Cardiac muscle cell (in vitro differentiated cells and primary cell): ENCODE results near the gene ARRDC5. TPM values are rescaled to one million over a fixed set of nuclear protein-coding genes. Genes with fewer than 3 reads are reported as not detected.
"Not testable (repeated sequence)": the region's sequence is repeated elsewhere in the genome, so short reads cannot be mapped to it uniquely, and the experiment has no call there.

Source experiments
- DNase-seq, 2 donors: peaks; one replicate each; pipeline versions ENCODE4 v3.0.0 to v3.0.0-alpha.2; 2010 to 2017; ENCODE audit warnings: low read depth in 1 of 2, low spot score in 1 of 2
- H3K27ac ChIP-seq: fragments of 200-600 bp; sonication (generic); 2 replicates; pipeline ENCODE4 v1.5.1; 2016
- H3K27me3 ChIP-seq: fragments of 200-600 bp; sonication (generic); 2 replicates; pipeline ENCODE4 v1.6.0; 2016; ENCODE audit warnings: control low read depth
- H3K36me3 ChIP-seq: fragments of 200-600 bp; sonication (generic); 2 replicates; pipeline ENCODE4 v1.5.1; 2016; ENCODE audit warnings: control low read depth
- H3K4me1 ChIP-seq: fragments of 200-600 bp; sonication (generic); 2 replicates; pipeline ENCODE4 v1.8.1; 2017; ENCODE audit warnings: low read depth, mild to moderate bottlenecking, mixed run types
- H3K4me3 ChIP-seq: fragments of 200-600 bp; sonication (generic); 2 replicates; pipeline ENCODE4 v1.5.1; 2016; ENCODE audit warnings: mild to moderate bottlenecking
- H3K9me3 ChIP-seq: fragments of 200-600 bp; sonication (generic); 2 replicates; pipeline ENCODE4 v1.5.1; 2017; ENCODE audit warnings: low read depth, mild to moderate bottlenecking, control low read depth
- polyA plus RNA-seq: library from polyadenylated mRNA; unstranded; fragments of >200 nt; fragmentation: Nextera tagmentation; extraction: Ambion mirVana; gene quantifications from 2 replicates; pipeline ENCODE4 v1.2.1, GENCODE V29; 2016
- total RNA-seq: library from RNA; depleted of rRNA; stranded (reverse); fragments of >200 nt; gene quantifications from 2 replicates; pipeline ENCODE4 v1.2.3, GENCODE V29; 2016
- TF ChIP-seq, protein P1 (sequence below): IDR thresholded peaks from 2 replicates; pipeline ENCODE4 v1.5.1; 2012; ENCODE audit warnings: low read depth, mild to moderate bottlenecking, low read length

The ARRDC5 gene
- total and polyA plus RNA-seq, 2 experiments from 2014 or later = not detected

DNA sequence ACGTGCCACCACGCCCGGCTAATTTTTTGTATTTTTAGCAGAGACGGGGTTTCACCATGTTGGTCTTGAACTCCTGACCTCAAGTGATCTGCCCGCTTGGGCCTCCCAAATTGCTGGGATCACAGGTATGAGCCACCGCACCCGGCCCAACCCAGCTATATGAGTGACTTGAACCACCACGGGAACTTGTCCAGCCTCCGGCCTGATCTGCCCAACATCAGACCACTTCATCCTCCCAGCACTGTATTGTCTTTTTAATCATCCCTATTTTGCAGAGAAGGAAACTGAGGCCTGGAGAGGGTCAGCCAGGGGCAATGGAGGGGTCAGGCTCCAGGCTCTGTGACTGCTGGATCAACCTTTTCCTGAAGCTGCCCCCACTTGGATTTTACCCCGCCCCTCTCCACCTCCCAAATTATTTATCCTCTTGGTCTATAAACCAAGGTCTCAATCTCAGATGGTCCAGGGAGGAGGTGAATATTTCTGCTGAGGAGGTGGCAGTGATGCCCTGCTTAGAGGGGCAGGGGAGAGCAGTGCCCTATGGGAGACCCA lies 34.3 kb downstream of the ARRDC5 start:
- DNase-seq = no peak
- TF ChIP-seq, protein P1, sequence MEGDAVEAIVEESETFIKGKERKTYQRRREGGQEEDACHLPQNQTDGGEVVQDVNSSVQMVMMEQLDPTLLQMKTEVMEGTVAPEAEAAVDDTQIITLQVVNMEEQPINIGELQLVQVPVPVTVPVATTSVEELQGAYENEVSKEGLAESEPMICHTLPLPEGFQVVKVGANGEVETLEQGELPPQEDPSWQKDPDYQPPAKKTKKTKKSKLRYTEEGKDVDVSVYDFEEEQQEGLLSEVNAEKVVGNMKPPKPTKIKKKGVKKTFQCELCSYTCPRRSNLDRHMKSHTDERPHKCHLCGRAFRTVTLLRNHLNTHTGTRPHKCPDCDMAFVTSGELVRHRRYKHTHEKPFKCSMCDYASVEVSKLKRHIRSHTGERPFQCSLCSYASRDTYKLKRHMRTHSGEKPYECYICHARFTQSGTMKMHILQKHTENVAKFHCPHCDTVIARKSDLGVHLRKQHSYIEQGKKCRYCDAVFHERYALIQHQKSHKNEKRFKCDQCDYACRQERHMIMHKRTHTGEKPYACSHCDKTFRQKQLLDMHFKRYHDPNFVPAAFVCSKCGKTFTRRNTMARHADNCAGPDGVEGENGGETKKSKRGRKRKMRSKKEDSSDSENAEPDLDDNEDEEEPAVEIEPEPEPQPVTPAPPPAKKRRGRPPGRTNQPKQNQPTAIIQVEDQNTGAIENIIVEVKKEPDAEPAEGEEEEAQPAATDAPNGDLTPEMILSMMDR = no peak
- no peak overlapping the region for H3K27ac ChIP-seq
- H3K9me3 ChIP-seq = no peaks in the 10 kb centered on the region
- no peak overlapping the region for H3K4me3 ChIP-seq
- H3K4me1 ChIP-seq = no peaks in the 10 kb centered on the region
- no peaks in the 10 kb centered on the region for H3K27me3 ChIP-seq
- H3K36me3 ChIP-seq = no peaks in the 10 kb centered on the region

DNA sequence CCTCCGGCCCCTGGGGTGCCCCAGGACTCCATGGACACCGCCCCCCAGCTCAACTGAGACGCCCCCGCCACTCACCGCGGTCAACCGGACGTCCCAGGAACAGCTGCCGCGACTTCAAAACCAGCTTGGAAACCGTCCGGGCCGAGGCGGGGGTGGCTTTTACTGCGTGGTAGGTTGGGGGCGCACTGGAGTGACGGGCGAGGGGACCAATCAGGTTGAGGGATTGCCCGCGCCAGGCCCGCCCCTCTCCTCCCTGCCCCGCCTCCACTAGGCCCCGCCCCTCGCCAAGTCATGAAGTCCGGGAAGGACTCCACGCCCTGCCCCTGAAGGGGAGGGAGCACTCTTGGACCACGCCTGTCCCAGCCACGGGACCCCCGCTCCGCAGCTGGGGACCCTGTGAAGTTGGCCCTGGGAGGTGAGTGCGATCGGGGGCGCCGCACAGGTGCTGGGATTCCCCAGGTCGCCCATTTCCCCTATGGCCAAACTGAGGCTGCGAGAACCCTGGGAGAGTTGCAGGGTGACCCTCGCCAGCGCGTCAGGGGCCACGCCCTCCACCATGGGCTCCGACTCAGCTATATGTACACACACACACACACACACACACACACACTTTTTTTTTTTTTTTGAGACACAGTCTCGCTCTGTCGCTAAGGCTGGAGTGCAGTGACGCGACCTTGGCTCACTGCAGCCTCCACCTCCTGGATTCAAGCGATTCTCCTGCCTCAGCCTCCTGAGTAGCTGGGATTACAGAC lies 35.0 kb downstream of the ARRDC5 start, which contains the start of gene PLIN3:
Gene PLIN3, minus strand, starts transcription at position 134 of the 752 bp plus-strand sequence. CDS start 6,273 bp downstream, outside the sequence.
- Histone ChIP-seq H3K27me3 (no peaks in the 10 kb centered on the region), H3K36me3 (no peaks in the 10 kb centered on the region), H3K4me3 (peak within 1 kb of the TSS; percentile 89), H3K4me1 (no peaks in the 10 kb centered on the region), H3K27ac (peak within 1 kb of the TSS; percentile 54), H3K9me3 (no peaks in the 10 kb centered on the region)
- TF ChIP-seq, protein P1 = no peak
- DNase-seq = peak; percentile 96 to 98

DNA sequence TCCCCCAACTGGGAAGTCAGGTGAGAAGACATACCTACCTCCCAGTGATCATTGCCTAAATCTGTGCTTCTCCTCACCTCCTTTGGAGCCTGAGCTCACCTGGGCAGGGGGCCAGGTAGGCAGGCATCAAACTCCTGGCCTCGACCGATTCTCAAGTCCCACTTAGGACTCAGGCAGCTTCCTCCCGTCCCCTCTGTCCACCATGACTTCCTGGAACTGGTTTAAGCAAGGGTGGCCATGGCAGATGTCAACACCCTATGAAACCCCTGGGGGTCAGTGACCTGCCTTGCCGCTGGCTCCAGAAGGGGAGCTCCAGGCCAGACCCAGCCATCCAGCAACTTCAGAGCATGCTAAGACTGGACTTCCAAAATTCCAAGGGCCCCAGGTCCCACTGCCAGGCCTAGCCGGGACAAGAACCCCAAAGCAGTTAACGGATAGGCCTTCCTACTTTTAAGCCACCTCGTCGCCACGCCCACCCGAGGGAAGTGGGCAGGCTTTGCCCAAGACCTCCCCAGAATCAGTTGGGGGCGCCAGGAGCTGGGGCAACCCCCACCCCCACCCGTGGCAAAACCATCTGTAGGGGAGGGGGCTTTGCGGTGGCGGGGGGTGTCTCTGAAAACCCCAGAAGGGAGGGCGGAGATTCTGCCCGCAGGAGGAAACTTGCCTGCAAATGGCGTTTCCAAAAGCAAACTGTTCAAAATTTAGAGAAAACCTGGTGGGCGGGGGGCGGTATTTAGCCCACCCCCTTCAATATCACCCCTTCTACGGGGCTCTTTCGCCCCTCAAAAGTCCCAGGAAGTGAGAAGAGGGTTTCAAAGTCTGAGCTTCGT lies 35.9 kb downstream of the ARRDC5 start:
- TF ChIP-seq, protein P1 = no peak
- peak overlapping the region; percentile 89 for H3K4me3 ChIP-seq
- H3K4me1 ChIP-seq = no peaks in the 10 kb centered on the region
- no peaks in the 10 kb centered on the region for H3K27me3 ChIP-seq
- H3K9me3 ChIP-seq = no peaks in the 10 kb centered on the region
- H3K36me3 ChIP-seq = no peaks in the 10 kb centered on the region
- H3K27ac ChIP-seq = peak overlapping the region; percentile 54
- DNase-seq = peak; percentile 53 to 57

DNA sequence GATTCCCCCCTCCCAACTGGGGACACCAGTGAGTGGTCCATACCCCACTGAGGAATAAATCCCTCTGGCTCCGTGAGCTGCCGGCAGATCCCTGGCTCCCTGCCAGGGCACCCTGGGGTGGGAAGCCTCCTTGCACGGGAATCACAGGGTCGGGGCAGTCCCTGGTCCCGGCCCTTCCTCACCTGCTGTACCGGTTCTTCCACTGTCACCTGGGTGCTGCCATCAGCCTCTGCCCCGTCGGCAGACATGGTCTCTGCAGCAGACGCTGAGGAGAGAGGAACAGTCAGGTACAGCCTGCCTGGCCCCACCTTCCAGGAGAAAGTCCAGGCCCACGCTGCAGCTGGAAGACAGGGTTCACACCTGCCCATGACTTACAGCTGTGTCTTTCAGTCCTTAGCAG lies 41.5 kb downstream of the ARRDC5 start:
- TF ChIP-seq, protein P1 = no peak
- H3K36me3 ChIP-seq = peaks cover 22% of the 10 kb centered on the region
- H3K27ac ChIP-seq = no peak overlapping the region
- no peaks in the 10 kb centered on the region for H3K4me1 ChIP-seq
- no peaks in the 10 kb centered on the region for H3K27me3 ChIP-seq
- H3K4me3 ChIP-seq = no peak overlapping the region
- no peaks in the 10 kb centered on the region for H3K9me3 ChIP-seq
- DNase-seq = no peak

DNA sequence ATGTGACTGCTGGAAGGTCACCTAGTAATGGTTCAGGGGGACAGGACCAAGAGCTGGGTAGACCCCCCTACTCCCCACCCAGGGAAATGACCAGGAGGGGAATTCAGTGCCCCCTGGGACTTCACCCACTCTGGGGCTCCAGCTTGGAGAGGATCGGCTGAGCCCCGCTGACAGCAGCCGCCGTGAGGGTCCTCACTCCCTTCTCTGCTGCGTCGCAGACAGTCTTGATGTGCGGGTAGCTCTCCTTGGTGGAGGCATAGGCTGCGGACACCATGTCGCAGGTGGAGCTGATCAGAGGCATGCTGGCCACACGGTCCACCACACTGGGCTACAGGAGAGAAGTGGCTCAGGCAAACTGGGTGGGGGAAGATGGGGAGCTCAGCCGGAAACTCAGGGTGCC lies 43.0 kb downstream of the ARRDC5 start:
- Histone ChIP-seq H3K4me3 (no peak overlapping the region), H3K27ac (no peak overlapping the region), H3K9me3 (no peaks in the 10 kb centered on the region), H3K4me1 (peaks cover 5% of the 10 kb centered on the region), H3K27me3 (no peaks in the 10 kb centered on the region), H3K36me3 (peaks cover 22% of the 10 kb centered on the region)
- no peak for DNase-seq
- TF ChIP-seq, protein P1 = no peak

DNA sequence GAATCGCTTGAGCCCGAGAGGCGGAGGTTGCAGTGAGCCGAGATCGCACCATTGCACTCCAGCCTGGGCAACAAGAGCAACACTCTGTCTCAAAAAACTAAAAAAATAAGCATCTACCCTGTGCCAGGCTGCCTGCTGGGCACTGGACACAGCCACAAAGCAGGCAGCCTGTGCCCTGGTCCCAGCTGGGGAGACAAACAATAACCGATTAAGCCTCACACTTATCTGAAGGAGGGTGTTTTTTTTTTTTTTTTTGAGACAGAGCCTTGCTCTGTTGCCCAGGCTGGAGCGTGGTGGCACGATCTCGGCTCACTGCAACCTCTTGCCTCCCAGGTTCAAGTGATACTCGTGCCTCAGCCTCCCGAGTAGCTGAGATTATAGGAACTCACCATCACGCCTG lies 46.2 kb downstream of the ARRDC5 start:
- H3K27ac ChIP-seq = peak overlapping the region; percentile 89
- not testable (repeated sequence) for H3K4me3 ChIP-seq, H3K9me3 ChIP-seq, H3K27me3 ChIP-seq, DNase-seq, H3K4me1 ChIP-seq
- H3K36me3 ChIP-seq = peaks cover 23% of the 10 kb centered on the region

DNA sequence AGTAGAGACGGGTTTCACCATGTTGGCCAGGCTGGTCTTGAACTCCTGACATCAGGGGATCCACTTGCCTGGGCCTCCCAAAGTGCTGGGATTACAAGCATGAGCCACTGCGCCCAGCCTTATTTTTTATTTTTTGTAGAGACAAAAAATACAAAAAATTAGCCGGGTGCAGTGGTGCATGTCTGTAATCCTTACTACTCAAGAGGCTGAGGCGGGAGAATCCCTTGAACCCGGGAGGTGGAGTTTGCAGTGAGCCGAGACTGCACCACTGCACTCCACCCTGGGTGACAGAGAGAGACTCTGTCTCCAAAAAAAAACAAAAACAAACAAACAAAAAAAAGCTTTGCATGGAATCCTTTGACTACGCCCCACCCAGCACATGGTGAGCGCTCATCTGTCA lies 49.2 kb downstream of the ARRDC5 start:
- H3K36me3 ChIP-seq = peaks cover 18% of the 10 kb centered on the region
- H3K27ac ChIP-seq, H3K4me1 ChIP-seq, H3K27me3 ChIP-seq, DNase-seq, H3K4me3 ChIP-seq, H3K9me3 ChIP-seq: not testable (repeated sequence)
